Endothelial cell of umbilical vein (primary cell): Measurements from ENCODE around the gene DMTF1. TPM values are rescaled to one million over a fixed set of nuclear protein-coding genes. Genes with fewer than 3 reads are reported as not detected.

Source experiments
- BruUV-seq: library from RNA; stranded (reverse); fragments of 400-500 nt; replicated peaks from 2 replicates; lab custom pipeline; 2021; lab: Mats Ljungman, UMichigan
- CTCF ChIA-PET: fragments of 300-600, 350-600 bp; sonication (Branson Sonifier 250); formaldehyde crosslinking; loops from one replicate; lab custom pipeline; 2021; ENCODE audit warnings: antibody characterized with exemption, inconsistent platforms; lab: Charles Lee
- POLR2A ChIA-PET: fragments of 300-600, 350-600 bp; sonication (Branson Sonifier 250); formaldehyde crosslinking; loops from one replicate; lab custom pipeline; 2021; ENCODE audit warnings: antibody characterized with exemption, inconsistent platforms; lab: Charles Lee
- DNase-seq: peaks from one replicate; pipeline ENCODE4 v3.0.0-alpha.2; 2011; ENCODE audit warnings: low read depth, low spot score
- FAIRE-seq: peaks from 2 replicates; lab custom pipeline; 2011; peaks lifted over from hg19 to GRCh38; lab: Jason Lieb, UNC
- H2AFZ ChIP-seq: 2 replicates; pipeline ENCODE4 v1.6.0; 2012; ENCODE audit warnings: low read depth, low read length, control low read depth, inconsistent platforms
- H3K27ac ChIP-seq: 2 replicates; pipeline ENCODE4 v1.5.1; 2011; ENCODE audit warnings: low read depth, mild to moderate bottlenecking, control low read depth, low read length, moderate library complexity; ENCODE audit not compliant: insufficient read depth
- H3K27me3 ChIP-seq, 2 experiments: 2 replicates each; pipeline versions ENCODE4 v1.6.0 to v1.6.1; 2011; ENCODE audit warnings: low read length in 2 of 2, mixed read lengths in 1 of 2; ENCODE audit not compliant: control insufficient read depth in 2 of 2, insufficient read depth in 2 of 2
- H3K36me3 ChIP-seq, 2 experiments: 2 replicates in 1 of 2; 3 replicates in 1 of 2; pipeline ENCODE4 v1.5.1; 2011; ENCODE audit warnings: low read length in 2 of 2, mild to moderate bottlenecking in 1 of 2, moderate library complexity in 1 of 2; ENCODE audit not compliant: control insufficient read depth in 2 of 2, insufficient read depth in 2 of 2; ENCODE audit errors: extremely low read depth in 1 of 2
- H3K4me1 ChIP-seq: 3 replicates; pipeline ENCODE4 v1.5.1; 2011; ENCODE audit warnings: mild to moderate bottlenecking, low read length; ENCODE audit not compliant: control insufficient read depth, insufficient read depth; ENCODE audit errors: extremely low read depth
- H3K4me2 ChIP-seq: 2 replicates; pipeline ENCODE4 v1.6.1; 2011; ENCODE audit warnings: low read length, control low read depth, mixed read lengths; ENCODE audit not compliant: insufficient read depth
- H3K4me3 ChIP-seq, 3 experiments: fragments of 200-600 bp in 1 of 3; sonication (generic), shearing (Covaris generic) in 1 of 3; replicated peaks in 1 of 3; 2 replicates each; pipeline ENCODE4 v1.5.1; 2011 to 2016; ENCODE audit warnings: control low read depth in 3 of 3, low read length in 3 of 3, mild to moderate bottlenecking in 2 of 3, inconsistent platforms in 1 of 3, low read depth in 1 of 3, moderate library complexity in 1 of 3; ENCODE audit not compliant: insufficient read depth in 1 of 3
- H3K79me2 ChIP-seq: 2 replicates; pipeline ENCODE4 v1.6.0; 2012; ENCODE audit warnings: low read length, inconsistent platforms; ENCODE audit not compliant: control insufficient read depth, insufficient read depth
- H3K9ac ChIP-seq: replicated peaks from 2 replicates; pipeline ENCODE3; 2011; ENCODE audit warnings: low read length, control low read depth; ENCODE audit not compliant: insufficient read depth; ENCODE audit errors: extremely low read depth
- H3K9me1 ChIP-seq: replicated peaks from 3 replicates; pipeline ENCODE4 v1.6.0; 2011; ENCODE audit warnings: mild to moderate bottlenecking, low read length; ENCODE audit not compliant: control insufficient read depth, insufficient read depth; ENCODE audit errors: extremely low read depth
- H3K9me3 ChIP-seq: replicated peaks from 2 replicates; pipeline ENCODE4 v1.5.1; 2012; ENCODE audit warnings: low read length, inconsistent platforms; ENCODE audit not compliant: control insufficient read depth, insufficient read depth
- H4K20me1 ChIP-seq: replicated peaks from 2 replicates; pipeline ENCODE3; 2011; ENCODE audit warnings: mild to moderate bottlenecking, low read length; ENCODE audit not compliant: control insufficient read depth, insufficient read depth; ENCODE audit errors: extremely low read depth
- CTCF ChIP-seq, 2 donors: IDR thresholded peaks; 1 replicate in 1 of 2; 2 replicates in 1 of 2; pipeline ENCODE4 v1.5.1; 2011; ENCODE audit warnings: low read length in 2 of 2, mild to moderate bottlenecking in 2 of 2, moderate library complexity in 2 of 2, control low read depth in 1 of 2, inconsistent platforms in 1 of 2, low read depth in 1 of 2; ENCODE audit not compliant: insufficient read depth in 1 of 2; ENCODE audit errors: extremely low read depth in 1 of 2
- EZH2 ChIP-seq: IDR thresholded peaks from 2 replicates; pipeline ENCODE4 v1.6.1; 2012; ENCODE audit warnings: borderline replicate concordance, low read depth, mild to moderate bottlenecking, moderate library complexity, low read length, inconsistent platforms; ENCODE audit not compliant: severe bottlenecking
- FOS ChIP-seq: IDR thresholded peaks from 2 replicates; pipeline ENCODE4 v1.6.1; 2011; ENCODE audit warnings: mild to moderate bottlenecking, low read length, moderate library complexity, borderline replicate concordance; ENCODE audit not compliant: insufficient read depth
- GATA2 ChIP-seq: IDR thresholded peaks from 2 replicates; pipeline ENCODE4 v1.7.0; 2011; ENCODE audit warnings: low read depth, mild to moderate bottlenecking, moderate library complexity, mixed read lengths, low read length; ENCODE audit not compliant: insufficient read length, insufficient read depth
- JUN ChIP-seq: IDR thresholded peaks from 2 replicates; pipeline ENCODE4 v1.6.1; 2011; ENCODE audit warnings: borderline replicate concordance, low read depth; ENCODE audit not compliant: insufficient read length, insufficient read depth
- MYC ChIP-seq: IDR thresholded peaks from one replicate; pipeline ENCODE4 v1.6.1; 2011; ENCODE audit warnings: mild to moderate bottlenecking, low read depth, low read length
- POLR2A ChIP-seq: IDR thresholded peaks from 2 replicates; pipeline ENCODE4 v1.6.1; 2012; ENCODE audit warnings: low read depth, mild to moderate bottlenecking, control low read depth, low read length
- POLR2AphosphoS5 ChIP-seq: IDR thresholded peaks from 2 replicates; pipeline ENCODE4 v1.6.1; 2012; ENCODE audit warnings: low read depth, mild to moderate bottlenecking, control low read depth, low read length, moderate library complexity; ENCODE audit not compliant: insufficient read depth
- dilution Hi-C: fragments of 300-500 bp; cut with MboI; formaldehyde crosslinking; loops from one replicate; pipeline ENCODE4 v1.15.0; 2019; ENCODE audit warnings: low sequenced_read_pairs; ENCODE audit not compliant: extremely low pct_ligation_motif_present
- intact Hi-C: fragments of 100-400 bp; cut with micrococcal nuclease; formaldehyde crosslinking; loops from one replicate; pipeline ENCODE4 v1.10.0; 2022
- polyA plus RNA-seq, 4 experiments: library from polyadenylated mRNA; depleted of rRNA in 3 of 4; stranded (reverse) in 3 of 4; unstranded in 1 of 4; fragments of >200 nt; gene quantifications; 2 replicates each; pipeline versions ENCODE4 v1.2.1 to v1.2.3, GENCODE V29; 2011 to 2012; ENCODE audit warnings: missing spikeins in 1 of 4
- total RNA-seq: library from RNA; stranded (reverse); gene quantifications from 2 replicates; pipeline ENCODE4 v1.2.3, GENCODE V29; 2021
- TF ChIP-seq, protein P1 (sequence below): IDR thresholded peaks from 2 replicates; pipeline ENCODE4 v1.6.1; 2011; ENCODE audit not compliant: insufficient read depth, insufficient read length

DMTF1 gene
- total and polyA plus RNA-seq, 2 donors (not counting 3 experiments of a cell fraction or from before 2014, with no cell fraction given), result 78.5 to 100.0 TPM

DNA sequence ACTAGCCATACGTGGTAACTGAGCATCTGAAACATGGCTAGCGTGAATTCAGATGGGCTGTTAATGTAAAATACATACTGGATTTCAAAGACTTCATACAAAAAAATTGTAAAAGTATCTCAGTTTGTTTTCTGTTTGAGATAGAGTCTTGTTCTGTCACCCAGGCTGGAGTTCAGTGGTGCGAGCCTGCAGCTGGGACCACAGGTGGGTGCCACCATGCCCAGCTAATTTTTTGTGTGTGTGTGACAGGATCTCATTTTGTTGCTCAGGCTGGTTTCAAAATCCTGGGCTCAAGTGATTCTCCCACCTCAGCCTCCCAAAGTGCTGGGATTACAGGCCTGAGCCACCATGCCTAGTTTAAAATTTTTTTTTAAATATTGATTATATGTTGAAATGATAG is 62.8 kb downstream of the DMTF1 start:
- H3K36me3 ChIP-seq, result no peaks in the 10 kb centered on the region
- dilution Hi-C loops, result no loop called here
- no peaks in the 10 kb centered on the region for H4K20me1 ChIP-seq
- no peaks in the 10 kb centered on the region for H3K9me1 ChIP-seq
- intact Hi-C loops, result loop anchor here (5.0 kb wide), 1 partner anchor 288 kb away; no protein-coding TSS in a partner anchor
- H3K4me2 ChIP-seq, result no peak overlapping the region
- no peak overlapping the region for H3K9ac ChIP-seq
- H3K4me3 ChIP-seq, result no peak overlapping the region
- ChIA-PET CTCF (interaction anchor here (2.8 kb wide), 1 partner anchor 7 kb away, joined by 6 read pairs; no protein-coding TSS in a partner anchor), POLR2A (no interaction called here)
- H3K27me3 ChIP-seq, result no peaks in the 10 kb centered on the region
- no peaks in the 10 kb centered on the region for H3K9me3 ChIP-seq
- TF ChIP-seq POLR2A (no peak), POLR2AphosphoS5 (no peak), GATA2 (no peak), CTCF (IDR thresholded peaks at IDR 0.05; ENCODE audit: extremely low read depth in 1 of 2, insufficient read depth in 1 of 2, low read depth in 1 of 2, low read length in 2 of 2) (no peak), JUN (no peak), FOS (no peak), MYC (no peak), EZH2 (no peak)
- TF ChIP-seq, protein P1, sequence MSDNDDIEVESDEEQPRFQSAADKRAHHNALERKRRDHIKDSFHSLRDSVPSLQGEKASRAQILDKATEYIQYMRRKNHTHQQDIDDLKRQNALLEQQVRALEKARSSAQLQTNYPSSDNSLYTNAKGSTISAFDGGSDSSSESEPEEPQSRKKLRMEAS, result no peak
- H3K27ac ChIP-seq, result no peak overlapping the region
- peaks cover 12% of the 10 kb centered on the region for H3K4me1 ChIP-seq
- H2AFZ ChIP-seq, result no peak overlapping the region
- BruUV-seq, result no TSS peak
- no peak for FAIRE-seq
- DNase-seq, result no peak
- H3K79me2 ChIP-seq, result peaks cover 48% of the 10 kb centered on the region
